ENCODE results near the gene TCF7.

TCF7 gene

DNA sequence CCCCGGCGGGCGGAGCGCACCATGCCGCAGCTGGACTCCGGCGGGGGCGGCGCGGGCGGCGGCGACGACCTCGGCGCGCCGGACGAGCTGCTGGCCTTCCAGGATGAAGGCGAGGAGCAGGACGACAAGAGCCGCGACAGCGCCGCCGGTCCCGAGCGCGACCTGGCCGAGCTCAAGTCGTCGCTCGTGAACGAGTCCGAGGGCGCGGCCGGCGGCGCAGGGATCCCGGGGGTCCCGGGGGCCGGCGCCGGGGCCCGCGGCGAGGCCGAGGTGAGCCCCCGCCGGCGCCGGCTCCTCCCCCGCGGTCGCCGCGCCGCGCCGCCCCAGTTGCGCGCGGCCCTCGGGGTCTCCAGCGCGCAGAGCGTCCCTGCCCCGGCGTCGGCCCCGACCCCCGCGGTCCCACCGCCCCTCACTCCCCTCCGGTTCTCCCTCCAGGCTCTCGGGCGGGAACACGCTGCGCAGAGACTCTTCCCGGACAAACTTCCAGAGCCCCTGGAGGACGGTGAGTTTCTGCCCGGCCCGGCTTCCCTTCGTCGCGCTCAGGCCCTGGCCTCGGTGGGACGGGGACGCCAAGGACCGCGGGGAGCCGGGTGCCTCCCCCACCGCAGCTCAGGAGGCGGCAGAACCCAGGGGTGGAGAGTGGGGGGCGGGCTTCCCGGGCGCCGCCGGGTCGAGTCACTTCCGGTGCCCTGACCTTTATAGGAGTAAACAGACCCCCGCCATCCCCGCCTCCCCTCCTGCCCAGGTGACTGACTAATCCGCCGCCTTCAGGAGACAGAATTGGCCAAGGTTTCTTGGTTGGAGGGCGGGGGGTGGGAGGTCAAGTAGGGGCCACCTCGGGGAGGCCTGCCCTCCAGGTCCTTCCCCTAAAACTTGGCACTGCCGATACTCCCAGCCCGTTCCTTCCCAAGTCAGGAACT, 665 bp downstream of the TCF7 start:
- DNase-seq = no peak

- DNase-seq = no peak
Measured at GRCh38 chr5:134115806-134116175, 1.3 kb downstream of the TCF7 start.

- DNase-seq = no peak
Measured at GRCh38 chr5:134116286-134116685, 1.8 kb downstream of the TCF7 start.

- no peak for DNase-seq
Measured at GRCh38 chr5:134116789-134117761, 2.6 kb downstream of the TCF7 start.

DNA sequence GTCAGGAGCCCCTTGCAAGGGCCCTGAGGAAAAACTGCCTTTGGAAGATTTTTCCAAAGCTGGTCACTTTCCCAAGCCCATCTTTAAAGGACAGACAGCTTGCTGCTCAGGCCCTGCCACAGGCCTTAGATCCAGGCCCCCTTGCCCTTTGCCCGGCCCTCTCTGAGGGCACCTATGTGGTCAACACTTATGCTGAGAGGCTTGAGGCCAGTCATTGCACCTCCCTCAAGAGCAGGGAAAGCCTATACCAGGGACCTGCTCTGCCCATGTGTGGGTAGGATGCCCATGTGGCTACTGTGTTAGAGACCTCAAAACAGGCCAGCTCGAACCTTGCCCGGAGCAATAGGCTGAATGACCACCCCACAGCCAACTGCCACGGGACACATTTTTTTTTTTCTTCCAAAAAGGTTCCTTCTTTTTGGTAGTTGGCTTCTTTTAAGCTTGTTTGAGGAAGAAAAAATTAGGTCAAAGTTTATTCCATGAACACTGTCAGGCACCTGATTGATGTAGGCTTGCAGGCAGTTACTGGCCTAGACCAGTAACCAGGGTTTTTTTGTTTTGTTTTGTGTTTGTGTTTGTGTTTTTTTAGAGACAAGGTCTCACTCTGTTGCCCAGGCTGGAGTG, 3.8 kb downstream of the TCF7 start:
- DNase-seq = no peak

GRCh38 chr5:134119720-134120119, 5.2 kb downstream of the TCF7 start:
- DNase-seq = no peak

- no peak for DNase-seq
Measured at GRCh38 chr5:134120386-134121138, 6.1 kb downstream of the TCF7 start.

- no peak for DNase-seq
Measured at GRCh38 chr5:134122530-134122929, 8.0 kb downstream of the TCF7 start.

DNA sequence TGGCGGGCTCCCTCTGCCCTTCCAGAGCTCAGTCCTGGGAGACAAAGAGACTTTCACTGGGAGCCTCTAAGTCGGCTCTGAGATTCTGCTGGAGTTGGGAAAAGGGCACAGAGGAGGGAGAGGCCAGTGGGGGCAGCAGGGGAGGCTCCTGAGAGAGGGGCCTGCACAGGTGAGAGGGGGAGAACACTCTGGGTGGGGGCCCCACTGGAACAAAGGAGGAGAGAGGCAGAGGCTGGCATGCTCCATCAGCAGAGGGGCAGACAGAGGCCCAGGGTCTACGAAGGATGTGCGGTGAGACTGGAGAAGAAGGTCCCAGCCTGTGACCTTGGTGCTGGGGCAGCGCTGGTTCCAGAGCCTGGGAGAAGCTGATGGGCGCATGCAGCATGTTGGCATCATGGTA, 8.9 kb downstream of the TCF7 start:
- DNase-seq = no peak

- no peak for DNase-seq
Measured at GRCh38 chr5:134124289-134125038, 10.0 kb downstream of the TCF7 start.

DNA sequence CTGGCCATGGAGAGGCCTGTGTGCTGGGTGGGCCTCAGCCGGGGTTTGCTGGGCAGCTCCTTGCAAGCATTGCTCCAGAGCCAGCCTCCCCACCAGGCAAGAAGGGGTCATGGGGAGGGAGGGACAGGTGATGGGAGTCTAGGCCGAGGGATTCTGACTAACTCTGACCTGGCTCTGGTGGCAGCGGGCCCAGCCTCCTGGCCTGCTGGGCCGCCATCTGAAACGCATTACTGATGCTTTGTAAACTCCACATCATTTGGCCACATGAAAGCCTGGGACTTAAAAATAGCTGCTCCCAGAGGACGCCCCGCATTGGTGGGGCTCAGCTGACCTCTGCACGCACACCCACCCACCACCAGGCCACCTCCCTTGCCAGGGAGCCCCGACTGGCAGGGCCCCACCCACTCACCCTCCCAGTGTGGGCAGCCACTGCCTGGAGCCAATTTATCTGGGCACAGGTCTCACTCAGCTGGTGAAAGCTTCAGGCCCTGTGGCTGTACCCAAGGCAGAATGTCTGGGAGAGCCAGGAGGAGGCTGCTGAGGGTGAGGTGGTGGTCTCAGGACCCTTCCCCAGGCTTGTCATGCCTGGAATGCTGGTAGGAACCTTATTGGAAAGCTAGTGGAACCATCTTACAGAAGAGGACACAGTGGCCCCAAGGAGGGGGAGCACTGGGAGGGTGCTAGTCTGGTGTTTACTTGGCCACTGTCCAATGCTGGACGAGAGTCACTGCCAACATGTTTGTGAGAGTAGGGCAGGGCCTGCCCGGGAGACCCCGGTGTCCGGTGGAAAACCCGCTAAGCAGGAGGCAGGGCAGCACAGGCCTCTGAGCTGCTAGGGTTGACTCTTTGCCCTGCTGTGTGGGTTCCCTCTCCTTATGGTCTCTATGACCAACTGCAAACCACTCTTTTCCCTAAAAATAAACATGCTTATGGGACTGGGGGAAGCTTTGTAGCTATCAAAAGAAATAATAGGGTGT, 10.8 kb downstream of the TCF7 start:
- DNase-seq = no peak

DNA sequence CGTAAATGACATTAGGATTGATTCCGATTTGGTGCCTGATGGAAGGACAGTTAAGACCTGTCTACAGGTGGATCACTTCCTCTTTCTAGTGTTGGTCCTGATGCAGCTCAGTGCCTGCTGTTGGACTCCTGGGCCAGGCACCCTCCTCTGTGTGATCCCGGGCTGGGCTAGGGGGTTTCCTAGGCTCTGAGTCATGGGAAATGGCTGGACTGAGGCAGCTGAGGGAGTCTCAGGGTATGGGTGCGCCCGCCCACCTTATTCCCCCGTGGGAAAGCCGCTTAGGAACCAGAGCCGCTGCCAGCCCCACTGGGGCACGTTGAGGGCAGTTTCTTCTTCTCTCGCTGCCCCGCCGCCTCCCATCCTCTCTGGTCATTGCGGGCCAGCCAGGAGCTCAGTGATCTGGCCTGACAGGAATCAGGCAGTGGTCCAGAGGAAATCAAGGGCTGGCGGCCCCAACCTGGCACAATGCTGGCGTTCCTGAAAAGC, 12.9 kb downstream of the TCF7 start:
- no peak for DNase-seq

DNA sequence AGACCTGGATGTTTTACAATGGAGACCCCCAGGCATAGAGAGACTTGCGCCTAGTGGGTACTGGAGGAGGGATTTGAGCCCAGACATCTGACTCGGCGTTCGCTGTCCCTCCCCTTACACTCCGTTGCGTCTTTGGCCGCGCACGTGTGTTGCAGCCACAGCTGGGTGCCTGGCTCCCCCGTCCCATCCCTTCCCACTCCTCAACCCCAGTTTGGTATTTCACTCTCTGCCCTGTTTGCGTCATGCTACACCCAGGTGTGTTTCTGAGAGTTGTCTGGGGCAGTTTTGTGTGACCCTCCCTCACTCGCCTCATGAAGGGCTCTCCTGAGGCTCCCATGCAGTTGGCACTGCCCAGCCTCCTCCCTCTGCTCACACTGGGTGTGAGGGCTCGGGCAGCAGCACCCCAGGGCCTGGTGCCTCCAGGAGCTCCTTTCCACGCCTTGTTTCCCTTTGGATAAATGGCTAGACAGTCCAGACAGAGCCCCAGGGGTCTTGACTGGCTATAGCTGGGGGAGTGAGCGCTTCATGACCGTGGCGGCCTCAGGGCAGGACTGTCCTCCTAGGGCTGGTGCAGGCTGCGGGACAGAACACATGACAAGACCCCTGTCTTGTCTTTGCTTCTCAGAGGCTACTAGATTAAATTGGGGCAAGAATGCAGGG, 13.6 kb downstream of the TCF7 start:
- DNase-seq = no peak

DNA sequence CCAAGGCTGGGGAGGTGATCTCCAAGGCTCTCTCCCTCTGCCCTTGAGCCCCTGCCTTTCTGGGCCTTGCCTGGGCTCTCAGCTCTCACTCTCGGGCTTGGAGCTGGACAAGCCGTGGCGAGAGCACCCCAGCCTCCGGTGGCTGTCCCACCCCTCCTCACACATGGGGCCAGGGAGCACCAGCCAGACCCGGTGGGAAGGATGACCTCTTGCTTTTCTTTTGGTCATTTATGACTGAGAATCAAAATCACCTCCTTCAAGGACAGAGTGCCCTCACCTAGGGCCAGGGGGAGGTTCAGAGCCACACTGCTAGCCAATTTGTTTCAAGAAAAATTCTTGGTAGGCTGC, 14.1 kb downstream of the TCF7 start:
- no peak for DNase-seq

DNA sequence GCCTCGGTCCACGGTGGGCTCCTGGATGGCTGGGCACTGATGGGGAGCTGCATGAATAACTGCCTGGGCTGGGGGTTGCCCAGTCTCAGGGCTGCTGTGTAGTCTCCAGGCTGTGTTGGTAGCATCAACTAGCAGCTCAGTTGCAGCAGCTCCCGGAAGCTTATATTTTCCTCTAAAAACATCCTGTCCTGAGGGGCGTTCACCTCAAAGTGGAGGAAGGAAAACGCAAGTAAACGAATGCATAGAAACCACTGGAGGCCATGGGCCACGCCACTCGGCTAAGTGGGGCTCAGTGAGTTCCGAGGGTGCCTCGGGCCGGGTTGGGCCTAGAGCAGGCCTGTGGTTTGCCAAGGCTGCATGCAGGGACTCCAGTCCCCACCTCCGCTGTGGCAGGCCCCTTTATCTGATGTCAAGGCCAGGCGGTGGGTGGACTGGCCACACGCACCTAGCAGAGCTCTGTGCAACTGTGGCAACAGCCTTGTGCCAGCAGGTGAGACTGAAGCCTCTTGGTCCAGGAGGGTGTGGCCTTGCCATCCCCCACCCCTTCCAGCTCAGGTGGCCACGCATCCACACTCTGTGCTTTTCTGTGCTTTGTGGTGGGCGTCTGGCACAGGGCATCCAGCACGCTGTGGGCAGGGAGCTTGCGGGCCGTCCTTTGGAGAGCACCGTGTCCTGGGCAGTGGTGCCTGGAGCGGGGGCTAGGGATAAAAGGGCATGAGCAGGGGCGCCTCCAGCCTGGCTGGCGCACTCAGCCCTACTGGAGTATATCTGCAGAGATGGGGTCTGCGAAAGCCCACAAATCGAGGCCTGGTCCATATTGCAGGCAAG, 15.1 kb downstream of the TCF7 start:
- no peak for DNase-seq

DNA sequence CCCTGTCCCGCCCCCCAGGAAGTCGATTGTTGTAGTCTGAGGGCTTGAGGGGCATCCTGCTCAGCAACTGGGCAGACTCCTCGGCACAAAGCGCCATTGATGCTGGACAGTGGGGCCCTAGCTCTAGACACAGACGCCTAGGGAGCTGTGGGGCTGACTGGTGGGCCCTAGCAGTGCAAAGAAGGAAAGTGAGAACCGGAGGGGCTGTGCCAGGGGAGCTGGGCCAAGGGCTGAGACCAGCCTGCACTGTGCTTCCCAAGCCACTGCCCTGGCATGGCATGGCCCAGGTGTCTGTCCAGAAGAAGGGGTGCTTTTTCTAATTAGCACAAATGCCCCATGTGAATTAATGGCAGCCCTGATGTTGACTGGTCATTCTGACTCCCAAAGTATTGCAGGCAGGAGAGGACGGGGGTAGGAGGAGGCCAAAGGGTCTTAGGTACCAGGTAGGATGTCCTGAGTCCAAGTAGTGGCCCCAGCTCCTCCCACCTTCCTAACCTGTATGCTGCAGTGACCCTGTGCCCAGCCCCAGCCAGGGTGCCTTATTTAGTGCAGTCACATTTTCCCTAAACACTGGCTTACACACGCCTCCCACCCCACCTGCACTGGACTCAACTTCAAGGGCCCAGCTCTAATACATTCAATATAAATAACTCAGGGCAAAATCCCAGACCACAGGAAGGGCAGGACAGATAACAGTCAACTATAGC, 15.9 kb downstream of the TCF7 start:
- no peak for DNase-seq

- DNase-seq = no peak
Measured at GRCh38 chr5:134131165-134131564, 16.7 kb downstream of the TCF7 start.

All from NCI-H526 treated with DMSO at 0.1 percent for 48 hours (cell line).